Motor neuron (in vitro differentiated cells): ENCODE measurements around the gene REG3G. TPM values are rescaled to one million over a fixed set of nuclear protein-coding genes. Genes with fewer than 3 reads are reported as not detected.
A peak's percentile ranks its signal among the peaks of the same experiment; 100 is the strongest.

ENCODE experiments used
- ATAC-seq, 8 experiments: fragments of 200-7000 bp; cut with Tn5 transposase; replicated peaks in 6 of 8; 2 replicates each; pipeline ENCODE4 v1.8.0; 2021; ENCODE audit warnings: mild to moderate bottlenecking in 8 of 8, moderate library complexity in 8 of 8
- H3K27ac ChIP-seq, 2 donors: fragments of 250-450 bp; sonication (Bioruptor Pico); 2 replicates each; pipeline ENCODE4 v1.9.0; 2021; ENCODE audit warnings: antibody characterized with exemption in 2 of 2, mild to moderate bottlenecking in 2 of 2, moderate library complexity in 1 of 2
- H3K4me1 ChIP-seq, 2 donors: fragments of 250-450 bp; sonication (Bioruptor Pico); replicated peaks in 1 of 2; 2 replicates each; pipeline ENCODE4 v1.6.1; 2021; ENCODE audit warnings: antibody characterized with exemption in 2 of 2, mild to moderate bottlenecking in 2 of 2, moderate library complexity in 1 of 2
- H3K4me3 ChIP-seq, 5 donors: fragments of 250-450 bp; sonication (Bioruptor Pico); 2 replicates each; pipeline ENCODE4 v1.9.0; 2021; ENCODE audit warnings: antibody characterized with exemption in 5 of 5, mild to moderate bottlenecking in 5 of 5, moderate library complexity in 4 of 5
- WGBS, 10 experiments: fragments of 450-650 bp; shearing (Covaris generic); methylation state at CpG; one replicate each; pipeline ENCODE4 v1.0.0; 2022; 5-methylcytosine and 5-hydroxymethylcytosine counted together
- in situ Hi-C, 9 experiments: fragments of 400-800 bp; cut with MboI; loops; one replicate each; pipeline ENCODE4 v1.15.0; 2021; ENCODE audit warnings: low sequenced_read_pairs in 9 of 9, low pct_unique_long_range_greater_than_20kb in 2 of 9; ENCODE audit not compliant: unreplicated experiment in 9 of 9
- total RNA-seq, 8 experiments: library from RNA; unstranded; fragments of 300-600 nt; gene quantifications; 2 replicates each; pipeline versions ENCODE4 v1.2.3 to v1.2.4, GENCODE V29; 2022

Gene REG3G
- total RNA-seq: 1 to 10 TPM in 3 of 8 experiments, under 1 TPM in 3, not detected in 2; 0.23 to 9.7 (median 0.90) TPM

DNA sequence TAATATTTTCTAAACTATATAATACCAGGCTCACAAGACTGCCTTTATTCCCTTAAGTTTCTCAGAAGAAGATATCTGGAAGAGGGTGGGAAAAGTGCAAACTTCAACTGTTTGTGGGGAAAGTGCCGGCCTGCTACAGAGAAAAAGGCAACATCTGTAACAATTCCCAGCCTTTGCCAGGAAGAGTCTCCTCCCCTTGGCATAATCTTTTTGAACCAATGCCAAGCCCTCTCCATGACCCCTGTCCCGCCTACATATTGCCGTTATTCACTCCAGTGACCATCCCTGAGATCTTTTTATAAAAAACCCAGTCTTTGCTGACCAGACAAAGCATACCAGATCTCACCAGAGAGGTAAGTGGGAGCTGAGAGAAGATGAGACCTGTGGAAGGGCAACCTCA is at the start of gene REG3G:
Gene REG3G, plus strand, starts transcription at position 282 of the 400 bp plus-strand sequence. CDS start 392 bp downstream, outside the sequence.
- ATAC-seq: peak in 3 of 8 experiments; percentile 45 to 47 (median 46)
- in situ Hi-C loops: loop anchor here in 6 of 9 experiments (25.0 kb wide), 2 partner anchors 187 to 837 kb away; no protein-coding TSS in a partner anchor
- WGBS, 10 experiments: 0 to 100% (median 83%) methylated on average over 1 to 3 of the region's 3 CpGs; no CpG with 5 or more reads in 2 of the 10 experiments

DNA sequence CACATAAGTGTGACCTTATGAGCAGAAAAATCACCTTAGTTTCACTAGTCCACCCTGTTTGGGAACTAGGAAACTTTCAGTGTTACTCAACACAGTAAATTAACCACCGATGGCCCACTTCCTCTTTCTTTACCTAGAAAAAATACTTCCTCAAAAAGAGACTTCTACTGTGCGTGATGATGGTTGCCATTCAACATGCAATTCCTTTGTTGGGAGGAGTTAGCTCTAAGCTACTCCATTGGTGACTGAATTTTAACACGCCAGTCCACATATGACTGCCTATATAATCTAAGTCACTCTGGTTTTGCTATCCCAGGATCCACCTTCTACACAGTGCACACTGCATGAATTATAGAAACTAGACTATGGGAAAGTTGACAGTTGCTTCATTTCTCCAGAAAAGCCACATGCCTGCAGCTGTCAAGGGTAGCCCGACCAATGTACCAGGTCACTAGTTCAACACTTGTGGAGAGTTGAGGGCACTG is 47.8 kb upstream of the REG3G start:
- ATAC-seq: no peak
- in situ Hi-C loops: no loop called here
- WGBS, 10 experiments: 0 to 100% (median 84%) methylated on average over 1 to 4 of the region's 4 CpGs
- H3K27ac ChIP-seq: no peak overlapping the region
- no peak overlapping the region for H3K4me3 ChIP-seq
- peaks cover 0 to 4% of the 10 kb centered on the region in 2 donors for H3K4me1 ChIP-seq

More for the DNA sequence above, at the start of gene REG3G:
- H3K4me3 ChIP-seq: no peak within 1 kb of the TSS
- peaks cover 0 to 2% of the 10 kb centered on the region in 2 donors for H3K4me1 ChIP-seq
- no peak within 1 kb of the TSS for H3K27ac ChIP-seq

DNA sequence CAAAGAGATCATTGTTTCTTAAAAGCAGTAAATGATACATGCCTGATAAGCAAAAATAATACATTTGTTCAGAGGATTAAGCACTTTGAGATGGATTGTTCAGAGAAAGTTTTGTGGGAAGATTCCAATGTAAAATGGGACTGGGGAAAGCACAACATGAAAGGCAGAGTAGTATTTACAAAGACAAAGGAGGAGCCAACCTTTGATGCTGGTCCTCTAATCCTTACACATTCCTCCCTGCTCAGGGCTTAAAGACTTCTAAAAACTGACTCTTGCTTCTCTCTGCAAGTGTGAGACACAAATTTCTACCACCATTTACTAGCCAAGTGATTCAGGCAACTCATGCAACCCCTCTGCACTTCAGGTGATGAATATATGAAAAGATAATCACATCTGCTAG is 47.2 kb upstream of the REG3G start:
- Histone ChIP-seq H3K27ac (no peak overlapping the region), H3K4me3 (no peak overlapping the region), H3K4me1 (peaks cover 0 to 8% of the 10 kb centered on the region in 2 donors)
- in situ Hi-C loops: no loop called here
- no peak for ATAC-seq

DNA sequence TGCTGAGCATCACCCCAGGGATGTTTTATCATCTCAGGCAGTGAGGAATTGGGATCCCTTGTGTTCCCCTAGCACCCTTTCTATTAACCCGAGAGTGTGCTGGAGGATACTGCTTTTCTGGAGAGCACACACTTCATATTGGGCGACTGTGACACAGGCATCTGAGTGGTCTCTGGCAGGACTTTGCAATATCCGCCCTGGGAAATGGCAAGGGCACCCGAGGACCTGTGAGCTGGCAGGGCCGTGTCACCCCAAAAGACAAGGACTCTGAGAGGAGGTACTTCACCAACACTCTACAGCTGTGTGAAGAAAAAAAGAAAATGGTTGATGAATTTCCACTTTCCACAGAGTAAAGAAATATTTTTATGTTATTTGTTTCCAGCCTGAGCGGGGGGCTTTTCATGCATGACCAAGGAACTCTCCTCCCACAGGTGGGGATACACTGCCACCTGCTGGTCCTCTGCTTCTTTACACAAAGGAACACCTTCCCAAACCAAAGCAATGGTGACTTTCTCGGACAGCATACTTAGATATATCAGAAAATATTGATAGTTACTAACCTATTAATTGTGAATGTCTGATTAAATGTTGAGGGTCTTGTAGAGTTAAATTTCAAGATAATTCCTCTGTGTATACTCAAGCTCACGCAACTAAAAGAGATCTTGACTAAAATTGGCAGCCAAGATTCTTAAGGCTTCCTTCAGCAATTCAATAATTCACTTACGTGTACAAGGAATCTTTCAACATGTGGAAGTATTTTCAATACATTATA is 45.9 kb upstream of the REG3G start:
- in situ Hi-C loops: no loop called here
- Histone ChIP-seq H3K4me3 (no peak overlapping the region), H3K27ac (no peak overlapping the region), H3K4me1 (peaks cover 0 to 8% of the 10 kb centered on the region in 2 donors)
- peak in 6 of 8 experiments; percentile 73 to 85 (median 83) for ATAC-seq
- WGBS, 10 experiments: 2 to 56% (median 28%) methylated on average over 2 to 6 of the region's 9 CpGs

DNA sequence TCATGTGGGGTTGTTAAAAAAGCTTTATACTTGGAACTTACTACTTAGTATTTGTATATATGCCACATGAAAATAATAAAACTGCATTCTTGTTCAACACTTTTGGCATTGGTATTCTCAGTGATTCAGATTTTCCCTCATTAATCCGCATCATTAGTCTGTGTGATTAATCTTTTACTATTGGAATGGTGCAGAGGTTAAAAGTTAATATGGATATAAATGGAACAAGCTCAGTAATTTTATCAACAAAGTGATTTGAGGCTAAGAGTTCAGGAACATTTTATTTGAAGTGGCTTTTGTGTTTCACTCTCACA is 45.4 kb upstream of the REG3G start:
- no peak overlapping the region for H3K27ac ChIP-seq
- H3K4me1 ChIP-seq: peaks cover 0 to 8% of the 10 kb centered on the region in 2 donors
- no peak overlapping the region for H3K4me3 ChIP-seq
- ATAC-seq: no peak
- WGBS, 10 experiments: 0 to 100% (median 78%) methylated on average over 1 of the region's 1 CpG; no CpG with 5 or more reads in 2 of the 10 experiments
- in situ Hi-C loops: no loop called here

DNA sequence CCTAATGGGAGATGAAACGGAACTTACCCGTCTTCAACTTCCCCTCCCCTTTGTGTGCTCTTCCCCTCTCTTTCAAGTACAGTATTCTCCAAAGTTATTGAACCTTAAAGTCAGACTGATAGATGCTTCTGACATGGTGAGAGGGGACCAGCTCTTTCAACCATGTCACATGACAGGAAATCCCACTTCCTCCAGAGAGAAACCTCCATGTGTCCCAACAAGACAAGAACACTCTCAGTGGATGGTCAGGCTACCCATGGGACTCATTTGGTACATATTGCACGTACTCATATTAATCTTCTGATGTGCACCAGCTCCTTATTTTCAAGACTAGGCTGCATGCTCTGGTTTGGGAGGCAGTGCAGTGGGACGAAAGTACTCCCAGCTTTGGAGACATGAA is 44.6 kb upstream of the REG3G start:
- in situ Hi-C loops: no loop called here
- H3K4me3 ChIP-seq: no peak overlapping the region
- H3K4me1 ChIP-seq: peaks cover 0 to 8% of the 10 kb centered on the region in 2 donors
- no peak overlapping the region for H3K27ac ChIP-seq
- no peak for ATAC-seq
- 0 to 100% (median 78%) methylated on average over 1 to 4 of the region's 4 CpGs; no CpG with 5 or more reads in 2 of the 10 experiments for WGBS, 10 experiments

DNA sequence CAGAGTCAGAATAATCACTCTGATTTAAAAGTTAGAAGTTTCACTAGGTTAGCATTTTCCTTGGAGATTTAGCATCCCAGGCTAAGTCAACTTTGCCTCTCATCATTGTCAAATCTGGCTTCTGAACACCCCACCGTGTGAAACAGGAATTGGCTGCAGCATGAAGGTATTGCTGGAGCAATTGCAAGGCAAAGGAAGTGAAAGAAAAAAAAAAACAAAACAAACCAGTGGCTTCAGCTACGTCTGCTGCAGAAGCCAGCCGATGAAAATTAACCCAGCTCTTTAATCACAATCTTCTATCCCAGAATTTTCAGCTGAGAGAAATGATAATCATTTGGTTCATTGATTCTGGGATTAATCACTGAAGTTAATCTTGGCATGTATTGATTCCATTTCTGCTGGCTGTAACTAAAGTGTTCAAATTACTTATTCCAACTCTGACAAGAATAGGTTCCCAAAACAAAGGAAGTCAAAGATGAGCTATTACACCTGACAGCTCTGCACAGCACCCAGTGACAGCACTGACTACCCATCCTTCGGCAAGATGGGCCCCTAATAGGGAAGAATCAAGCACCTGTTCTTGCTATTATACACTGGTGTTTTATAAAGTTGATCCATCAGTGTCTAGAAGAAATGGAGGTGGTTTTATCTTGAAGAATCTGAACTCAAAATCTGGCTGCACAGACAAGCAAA is 42.7 kb upstream of the REG3G start:
- ATAC-seq: peak in 2 of 8 experiments; percentile 29 to 37
- Histone ChIP-seq H3K4me3 (no peak overlapping the region), H3K27ac (peak overlapping the region in 1 of 2 donors; percentile 33), H3K4me1 (peaks cover 0 to 8% of the 10 kb centered on the region in 2 donors)
- in situ Hi-C loops: no loop called here
- WGBS, 10 experiments: 0 to 75% (median 38%) methylated on average over 2 to 4 of the region's 4 CpGs; no CpG with 5 or more reads in 2 of the 10 experiments

DNA sequence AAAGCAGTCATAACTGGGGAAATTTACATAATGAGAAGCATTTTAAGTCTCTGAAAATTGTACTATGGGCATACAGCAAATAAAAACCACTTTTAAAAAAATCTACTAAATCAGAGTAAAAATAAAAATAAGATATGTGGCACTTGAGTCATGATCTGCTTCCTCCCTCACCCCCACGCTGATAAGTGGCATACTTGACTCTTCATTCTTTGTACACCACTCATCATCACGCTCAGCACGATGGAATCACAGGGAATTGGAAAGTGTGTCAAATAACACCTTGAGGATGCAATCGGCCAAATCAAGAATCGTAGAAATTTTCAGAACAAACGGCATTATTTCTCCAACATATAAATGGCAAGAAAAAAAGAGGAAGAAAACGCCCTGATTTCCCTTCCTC is 41.1 kb upstream of the REG3G start:
- Histone ChIP-seq H3K4me3 (no peak overlapping the region), H3K27ac (no peak overlapping the region), H3K4me1 (peaks cover 0 to 8% of the 10 kb centered on the region in 2 donors)
- ATAC-seq: no peak
- in situ Hi-C loops: no loop called here
- WGBS, 10 experiments: 0 to 96% (median 68%) methylated on average over 1 to 7 of the region's 7 CpGs

DNA sequence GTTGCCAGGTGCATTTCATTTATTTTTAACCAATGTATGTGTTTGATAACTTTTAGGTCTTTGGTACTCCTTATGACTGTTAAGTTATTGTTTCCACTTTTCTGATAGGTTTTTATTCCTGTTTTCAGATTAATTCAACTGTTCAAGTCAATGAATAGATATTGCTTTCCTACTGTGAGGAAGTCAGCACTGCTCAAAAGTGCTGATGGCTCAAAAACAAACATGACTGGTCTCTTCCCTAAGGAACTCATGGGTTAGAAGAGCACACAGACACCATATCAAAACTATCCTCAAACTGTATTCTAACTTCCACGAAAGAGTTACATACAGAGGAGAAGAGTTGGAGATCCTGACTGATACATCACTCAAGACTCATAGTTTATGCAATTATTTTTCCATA is 39.9 kb upstream of the REG3G start:
- Histone ChIP-seq H3K4me3 (no peak overlapping the region), H3K4me1 (peaks cover 0 to 8% of the 10 kb centered on the region in 2 donors), H3K27ac (no peak overlapping the region)
- ATAC-seq: no peak
- WGBS, 10 experiments: 0 to 100% (median 78%) methylated on average over 1 of the region's 1 CpG; no CpG with 5 or more reads in 2 of the 10 experiments
- in situ Hi-C loops: no loop called here

DNA sequence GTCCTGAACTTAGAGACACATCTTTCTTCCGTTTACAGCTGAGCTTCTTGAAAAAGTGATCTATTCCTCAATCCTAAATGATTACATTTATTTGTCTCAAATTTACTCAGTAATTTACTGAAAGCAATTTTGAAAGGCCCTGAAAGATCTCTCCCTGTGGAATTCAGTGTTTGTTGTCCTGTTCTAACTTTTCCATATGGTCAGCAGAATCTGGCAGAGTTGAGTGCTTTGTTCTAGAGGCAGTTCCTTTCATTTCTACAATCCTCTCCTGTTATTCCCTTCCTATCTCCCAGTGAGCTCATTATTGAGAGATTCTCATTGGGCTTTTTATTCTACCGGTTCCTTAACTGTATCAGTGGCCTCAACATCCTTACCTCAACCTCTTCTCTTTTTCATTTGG is 36.5 kb upstream of the REG3G start:
- no peak overlapping the region for H3K4me3 ChIP-seq
- in situ Hi-C loops: no loop called here
- no peak for ATAC-seq
- no peaks in the 10 kb centered on the region for H3K4me1 ChIP-seq
- H3K27ac ChIP-seq: no peak overlapping the region
- 0 to 93% (median 32%) methylated on average over 1 to 2 of the region's 2 CpGs; no CpG with 5 or more reads in 3 of the 10 experiments for WGBS, 10 experiments

DNA sequence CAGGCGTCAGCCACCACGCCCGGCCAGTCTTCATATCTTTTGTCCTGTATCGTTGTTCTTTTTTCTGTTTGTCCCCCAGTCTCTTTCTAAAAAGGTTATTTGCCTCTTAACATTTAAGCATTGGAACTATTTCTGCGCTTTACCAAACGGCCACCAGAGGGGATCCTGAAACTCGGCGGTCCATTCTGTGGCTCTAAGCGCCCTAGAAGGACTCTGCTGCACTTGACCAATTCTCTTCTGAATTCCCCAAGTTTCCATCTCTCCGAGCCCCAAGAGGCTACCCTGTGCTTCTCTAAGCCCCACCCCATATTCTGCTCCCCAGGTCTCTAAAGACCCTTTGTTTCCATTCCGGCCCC is 33.1 kb upstream of the REG3G start:
- WGBS, 10 experiments: 20 to 58% (median 37%) methylated on average over 1 to 9 of the region's 11 CpGs; no CpG with 5 or more reads in 2 of the 10 experiments
- ATAC-seq: peak in 6 of 8 experiments; percentile 37 to 73 (median 53)
- Histone ChIP-seq H3K4me3 (peak overlapping the region in 4 of 5 donors; percentile 16 to 33 (median 24)), H3K27ac (no peak overlapping the region), H3K4me1 (no peaks in the 10 kb centered on the region)
- in situ Hi-C loops: no loop called here

DNA sequence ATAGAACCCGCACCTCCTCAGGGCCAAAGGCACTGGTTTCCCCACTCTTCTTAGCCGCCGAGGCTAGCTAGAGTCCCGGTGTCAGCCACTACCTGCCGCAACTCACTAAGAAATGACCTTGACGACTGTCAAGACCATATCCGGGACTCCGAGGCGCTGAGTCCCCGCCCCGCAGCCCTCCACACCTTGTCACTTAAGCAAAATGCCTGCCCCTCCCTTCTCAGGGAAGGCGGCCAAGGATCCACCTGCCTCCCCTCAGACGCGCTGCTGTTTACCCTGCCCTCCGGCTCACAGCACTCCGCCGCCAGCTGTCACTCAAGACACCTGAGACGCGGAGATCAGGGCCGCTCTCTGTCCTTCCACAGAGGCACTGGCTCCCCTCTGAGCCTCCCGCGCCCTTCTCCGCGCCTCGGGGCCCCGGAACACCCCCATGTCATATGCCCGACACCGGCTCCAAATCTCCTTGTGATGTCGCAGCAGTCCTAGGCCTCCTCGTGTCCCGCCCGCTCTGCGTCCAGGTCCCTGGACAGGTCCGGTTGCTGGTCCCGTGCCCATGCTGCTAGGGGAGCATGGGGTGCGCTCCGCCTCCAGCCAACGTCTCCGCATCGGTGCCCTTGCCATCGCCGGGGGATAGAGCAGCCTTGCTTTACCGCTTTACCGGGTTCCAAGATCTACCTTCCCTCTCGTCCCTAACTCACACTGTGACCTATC is 32.5 kb upstream of the REG3G start:
- 0 to 26% (median 11%) methylated on average over 2 to 19 of the region's 45 CpGs; no CpG with 5 or more reads in 5 of the 10 experiments for WGBS, 10 experiments
- Histone ChIP-seq H3K4me3 (peak overlapping the region in 4 of 5 donors; percentile 16 to 33 (median 24)), H3K4me1 (no peaks in the 10 kb centered on the region), H3K27ac (no peak overlapping the region)
- ATAC-seq: peak in 6 of 8 experiments; percentile 24 to 77 (median 68)
- in situ Hi-C loops: no loop called here
